Breast epithelium (tissue), 3 donors: Measurements from ENCODE around the gene NIP7.

ENCODE experiments used
- POLR2A ChIP-seq: fragments of 450-650 bp; IDR thresholded peaks from one replicate; pipeline ENCODE4 v1.6.1; 2016; ENCODE audit warnings: antibody characterized with exemption, mild to moderate bottlenecking, moderate library complexity
- POLR2AphosphoS5 ChIP-seq, 3 donors: sonication (generic); formaldehyde crosslinking; IDR thresholded peaks; one replicate each; pipeline ENCODE4 v1.6.1; 2017; ENCODE audit warnings: antibody characterized with exemption in 3 of 3
- TF ChIP-seq, protein P1 (sequence below), 3 donors: fragments of 450-650 bp; IDR thresholded peaks; one replicate each; pipeline ENCODE4 v1.5.1; 2016 to 2017; ENCODE audit warnings: antibody characterized with exemption in 3 of 3, mild to moderate bottlenecking in 3 of 3, moderate library complexity in 3 of 3

DNA sequence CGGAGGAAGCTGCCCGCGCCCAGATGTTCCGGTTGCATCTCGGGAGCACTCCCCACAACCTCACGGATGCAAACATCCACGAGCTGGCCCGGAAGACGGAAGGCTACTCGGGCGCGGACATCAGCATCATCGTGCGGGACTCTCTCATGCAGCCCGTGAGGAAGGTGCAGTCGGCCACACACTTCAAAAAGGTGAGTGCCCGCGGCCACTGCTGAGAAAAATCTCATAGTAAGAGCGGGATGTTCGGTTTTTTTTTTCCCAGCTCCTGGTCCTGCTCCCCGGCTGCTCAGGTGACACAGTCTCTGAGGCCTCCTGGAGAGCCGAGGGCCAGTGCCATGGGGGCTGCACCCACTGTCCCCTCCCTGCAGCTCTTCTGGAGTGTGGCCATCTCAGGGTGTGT, 18.5 kb upstream of the NIP7 start:
- TF ChIP-seq, protein P1, sequence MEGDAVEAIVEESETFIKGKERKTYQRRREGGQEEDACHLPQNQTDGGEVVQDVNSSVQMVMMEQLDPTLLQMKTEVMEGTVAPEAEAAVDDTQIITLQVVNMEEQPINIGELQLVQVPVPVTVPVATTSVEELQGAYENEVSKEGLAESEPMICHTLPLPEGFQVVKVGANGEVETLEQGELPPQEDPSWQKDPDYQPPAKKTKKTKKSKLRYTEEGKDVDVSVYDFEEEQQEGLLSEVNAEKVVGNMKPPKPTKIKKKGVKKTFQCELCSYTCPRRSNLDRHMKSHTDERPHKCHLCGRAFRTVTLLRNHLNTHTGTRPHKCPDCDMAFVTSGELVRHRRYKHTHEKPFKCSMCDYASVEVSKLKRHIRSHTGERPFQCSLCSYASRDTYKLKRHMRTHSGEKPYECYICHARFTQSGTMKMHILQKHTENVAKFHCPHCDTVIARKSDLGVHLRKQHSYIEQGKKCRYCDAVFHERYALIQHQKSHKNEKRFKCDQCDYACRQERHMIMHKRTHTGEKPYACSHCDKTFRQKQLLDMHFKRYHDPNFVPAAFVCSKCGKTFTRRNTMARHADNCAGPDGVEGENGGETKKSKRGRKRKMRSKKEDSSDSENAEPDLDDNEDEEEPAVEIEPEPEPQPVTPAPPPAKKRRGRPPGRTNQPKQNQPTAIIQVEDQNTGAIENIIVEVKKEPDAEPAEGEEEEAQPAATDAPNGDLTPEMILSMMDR (IDR thresholded peaks at IDR 0.05) = no peak
- TF ChIP-seq POLR2AphosphoS5 (IDR thresholded peaks at IDR 0.05) = no peak
- no peak for TF ChIP-seq POLR2A
